Calu3 (cell line): ENCODE measurements around the gene CDKN2AIP. TPM values are rescaled to one million over a fixed set of nuclear protein-coding genes. Genes with fewer than 3 reads are reported as not detected.
A peak's percentile ranks its signal among the peaks of the same experiment; 100 is the strongest.
"Not testable (repeated sequence)": the region's sequence is repeated elsewhere in the genome, so short reads cannot be mapped to it uniquely, and the experiment has no call there.

Source experiments
- BruUV-seq: library from RNA; stranded (reverse); fragments of 400-500 nt; replicated peaks from 2 replicates; lab custom pipeline; 2021; lab: Mats Ljungman, UMichigan
- CTCF ChIA-PET: fragments of 300-600 bp; sonication (Branson Sonifier 250); formaldehyde crosslinking; loops from one replicate; lab custom pipeline; 2022; ENCODE audit warnings: antibody characterized with exemption; lab: Charles Lee
- DNase-seq: peaks from one replicate; pipeline ENCODE4 v3.0.0; 2022
- H3K27ac Mint-ChIP-seq: one replicate; pipeline ENCODE4 v1.8.0; 2022; ENCODE audit warnings: mixed read lengths; ENCODE audit not compliant: unreplicated experiment
- H3K27me3 Mint-ChIP-seq: one replicate; pipeline ENCODE4 v1.8.0; 2022; ENCODE audit warnings: mixed read lengths; ENCODE audit not compliant: unreplicated experiment
- H3K36me3 Mint-ChIP-seq: one replicate; pipeline ENCODE4 v1.8.0; 2022; ENCODE audit warnings: mild to moderate bottlenecking, moderate library complexity, mixed read lengths; ENCODE audit not compliant: insufficient read depth, unreplicated experiment
- H3K4me1 Mint-ChIP-seq: one replicate; pipeline ENCODE4 v1.8.0; 2022; ENCODE audit warnings: mild to moderate bottlenecking, low read depth, mixed read lengths; ENCODE audit not compliant: unreplicated experiment
- H3K4me3 Mint-ChIP-seq: one replicate; pipeline ENCODE4 v1.8.0; 2022; ENCODE audit warnings: mild to moderate bottlenecking, low read depth, moderate library complexity, mixed read lengths; ENCODE audit not compliant: unreplicated experiment
- H3K9me3 Mint-ChIP-seq: one replicate; pipeline ENCODE4 v1.8.0; 2022; ENCODE audit warnings: low read depth, mixed read lengths; ENCODE audit not compliant: unreplicated experiment
- intact Hi-C: fragments of 100-400 bp; cut with micrococcal nuclease; formaldehyde crosslinking; loops from one replicate; pipeline ENCODE4 v1.10.0; 2022; ENCODE audit not compliant: unreplicated experiment
- total RNA-seq: library from RNA; stranded (reverse); gene quantifications from 2 replicates; pipeline ENCODE4 v1.2.3, GENCODE V29; 2022
- TF ChIP-seq, protein P1 (sequence below): fragments of 200-600 bp; IDR thresholded peaks from one replicate; pipeline ENCODE4 v1.8.0; 2022; ENCODE audit warnings: antibody characterized with exemption; ENCODE audit not compliant: unreplicated experiment

Gene CDKN2AIP
- total RNA-seq, 1 experiment from 2014 or later = 17.5 TPM

GRCh38 chr4:183471946-183472708 lies 27.7 kb downstream of the CDKN2AIP start:
- CTCF ChIA-PET = no interaction called here
- intact Hi-C loops = loop anchor here (1.0 to 5.0 kb wide), 3 partner anchors 130 to 690 kb away; partner anchors contain the start of genes RWDD4 and TRAPPC11

GRCh38 chr4:183478123-183478522 lies 33.7 kb downstream of the CDKN2AIP start:
- TF ChIP-seq, protein P1, sequence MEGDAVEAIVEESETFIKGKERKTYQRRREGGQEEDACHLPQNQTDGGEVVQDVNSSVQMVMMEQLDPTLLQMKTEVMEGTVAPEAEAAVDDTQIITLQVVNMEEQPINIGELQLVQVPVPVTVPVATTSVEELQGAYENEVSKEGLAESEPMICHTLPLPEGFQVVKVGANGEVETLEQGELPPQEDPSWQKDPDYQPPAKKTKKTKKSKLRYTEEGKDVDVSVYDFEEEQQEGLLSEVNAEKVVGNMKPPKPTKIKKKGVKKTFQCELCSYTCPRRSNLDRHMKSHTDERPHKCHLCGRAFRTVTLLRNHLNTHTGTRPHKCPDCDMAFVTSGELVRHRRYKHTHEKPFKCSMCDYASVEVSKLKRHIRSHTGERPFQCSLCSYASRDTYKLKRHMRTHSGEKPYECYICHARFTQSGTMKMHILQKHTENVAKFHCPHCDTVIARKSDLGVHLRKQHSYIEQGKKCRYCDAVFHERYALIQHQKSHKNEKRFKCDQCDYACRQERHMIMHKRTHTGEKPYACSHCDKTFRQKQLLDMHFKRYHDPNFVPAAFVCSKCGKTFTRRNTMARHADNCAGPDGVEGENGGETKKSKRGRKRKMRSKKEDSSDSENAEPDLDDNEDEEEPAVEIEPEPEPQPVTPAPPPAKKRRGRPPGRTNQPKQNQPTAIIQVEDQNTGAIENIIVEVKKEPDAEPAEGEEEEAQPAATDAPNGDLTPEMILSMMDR = no peak
- no peak overlapping the region for H3K4me3 Mint-ChIP-seq
- no peaks in the 10 kb centered on the region for H3K27me3 Mint-ChIP-seq
- DNase-seq = no peak
- H3K36me3 Mint-ChIP-seq = peaks cover 11% of the 10 kb centered on the region
- CTCF ChIA-PET = interaction anchor here (0.7 kb wide), 1 partner anchor 68 kb away, joined by 3 read pairs; no protein-coding TSS in a partner anchor
- no peak overlapping the region for H3K27ac Mint-ChIP-seq
- H3K9me3 Mint-ChIP-seq = no peaks in the 10 kb centered on the region
- BruUV-seq = no TSS peak
- intact Hi-C loops = no loop called here
- H3K4me1 Mint-ChIP-seq = peaks cover 9% of the 10 kb centered on the region

More at GRCh38 chr4:183471946-183472708, 27.7 kb downstream of the CDKN2AIP start:
- peak; percentile 87 for DNase-seq
- Mint-ChIP-seq H3K4me3 (no peak overlapping the region), H3K9me3 (peaks cover 2% of the 10 kb centered on the region), H3K27ac (no peak overlapping the region), H3K27me3 (no peaks in the 10 kb centered on the region), H3K4me1 (peaks cover 22% of the 10 kb centered on the region), H3K36me3 (peaks cover 8% of the 10 kb centered on the region)
- TF ChIP-seq, protein P1 = peak; percentile 46
- no TSS peak for BruUV-seq

GRCh38 chr4:183478926-183479325 lies 34.5 kb downstream of the CDKN2AIP start:
- TF ChIP-seq, protein P1 = no peak
- H3K9me3 Mint-ChIP-seq = no peaks in the 10 kb centered on the region
- CTCF ChIA-PET = no interaction called here
- peaks cover 8% of the 10 kb centered on the region for H3K4me1 Mint-ChIP-seq
- H3K27ac Mint-ChIP-seq = no peak overlapping the region
- peaks cover 11% of the 10 kb centered on the region for H3K36me3 Mint-ChIP-seq
- H3K4me3 Mint-ChIP-seq = no peak overlapping the region
- no TSS peak for BruUV-seq
- no peaks in the 10 kb centered on the region for H3K27me3 Mint-ChIP-seq
- no peak for DNase-seq
- intact Hi-C loops = no loop called here

DNA sequence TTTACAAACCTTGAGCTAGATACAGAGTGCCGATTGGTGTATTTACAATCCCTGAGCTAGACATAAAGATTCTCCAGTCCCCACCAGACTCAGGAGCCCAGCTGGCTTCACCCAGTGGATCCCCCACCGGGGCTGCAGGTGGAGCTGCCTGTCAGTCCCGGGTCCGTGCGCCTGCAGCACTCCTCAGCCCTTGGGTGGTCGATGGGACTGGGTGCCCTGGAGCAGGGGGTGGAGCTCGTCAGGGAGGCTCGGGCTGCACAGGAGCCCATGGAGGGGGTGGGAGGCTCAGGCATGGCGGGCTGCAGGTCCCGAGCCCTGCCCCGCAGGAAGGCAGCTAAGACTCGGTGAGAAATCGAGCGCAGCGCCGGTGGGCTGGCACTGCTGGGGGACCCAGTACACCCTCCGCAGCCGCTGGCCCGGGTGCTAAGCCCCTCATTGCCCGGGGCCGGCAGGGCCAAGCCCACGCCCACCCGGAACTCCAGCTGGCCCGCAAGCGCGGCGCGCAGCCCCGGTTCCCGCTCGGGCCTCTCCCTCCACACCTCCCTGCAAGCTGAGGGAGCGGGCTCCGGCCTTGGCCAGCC lies 38.2 kb downstream of the CDKN2AIP start:
- H3K9me3 Mint-ChIP-seq, H3K4me1 Mint-ChIP-seq, DNase-seq, H3K27ac Mint-ChIP-seq, H3K27me3 Mint-ChIP-seq, H3K4me3 Mint-ChIP-seq, BruUV-seq, intact Hi-C loops: not testable (repeated sequence)
- CTCF ChIA-PET = interaction anchor here (0.6 kb wide), 1 partner anchor 99 kb away, joined by 3 read pairs; no protein-coding TSS in a partner anchor
- H3K36me3 Mint-ChIP-seq = peaks cover 11% of the 10 kb centered on the region
